B cell (primary cell): ENCODE measurements around the gene ANKRD11. TPM values are rescaled to one million over a fixed set of nuclear protein-coding genes. Genes with fewer than 3 reads are reported as not detected.

ENCODE experiments used
- ATAC-seq: fragments of 200-7000 bp; cut with Tn5 transposase; one replicate; pipeline ENCODE4 v1.10.0; 2021; ENCODE audit warnings: low read depth, mild to moderate bottlenecking, moderate number of reproducible peaks, moderate library complexity
- CTCF ChIA-PET: fragments of 350-600 bp; sonication (Branson Sonifier 250); formaldehyde crosslinking; loops from one replicate; lab custom pipeline; 2021; ENCODE audit warnings: antibody characterized with exemption, inconsistent platforms; lab: Charles Lee
- POLR2A ChIA-PET: fragments of 350-600 bp; sonication (Branson Sonifier 250); formaldehyde crosslinking; loops from one replicate; lab custom pipeline; 2021; ENCODE audit warnings: antibody characterized with exemption; lab: Charles Lee
- DNase-seq: peaks from one replicate; pipeline ENCODE4 v3.0.0; 2013
- H2AFZ ChIP-seq: 2 replicates; pipeline ENCODE4 v1.6.1; 2012; ENCODE audit warnings: mild to moderate bottlenecking, low read depth, low read length; ENCODE audit not compliant: insufficient read depth, poor library complexity, severe bottlenecking
- H3K27ac ChIP-seq, 2 donors: 1 replicate in 1 of 2; 2 replicates in 1 of 2; pipeline ENCODE4 v1.5.1; 2012 to 2013; ENCODE audit warnings: low read length in 2 of 2, mild to moderate bottlenecking in 2 of 2, moderate library complexity in 1 of 2
- H3K27me3 ChIP-seq, 4 experiments: fragments of 200-600 bp in 1 of 4; sonication (generic) in 1 of 4; replicated peaks in 1 of 4; 1 replicate in 2 of 4; 2 replicates in 2 of 4; pipeline versions ENCODE4 v1.6.1 to v1.7.0; 2013 to 2016; ENCODE audit warnings: low read length in 3 of 4, mild to moderate bottlenecking in 2 of 4, mixed read lengths in 1 of 4, moderate library complexity in 1 of 4; ENCODE audit not compliant: insufficient read depth in 4 of 4, control insufficient read depth in 3 of 4; ENCODE audit errors: control extremely low read depth in 1 of 4
- H3K36me3 ChIP-seq, 2 experiments: replicated peaks in 1 of 2; 1 replicate in 1 of 2; 2 replicates in 1 of 2; pipeline versions ENCODE4 v1.6.1 to v1.7.1; 2013; ENCODE audit warnings: low read length in 1 of 2; ENCODE audit not compliant: insufficient read depth in 2 of 2, control insufficient read depth in 1 of 2; ENCODE audit errors: control extremely low read depth in 1 of 2, extremely low read depth in 1 of 2
- H3K4me1 ChIP-seq, 2 donors: fragments of 200-600 bp in 1 of 2; sonication (generic) in 1 of 2; 1 replicate in 1 of 2; 2 replicates in 1 of 2; pipeline versions ENCODE4 v1.5.1 to v1.6.1; 2013 to 2017; ENCODE audit warnings: low read length in 2 of 2; ENCODE audit not compliant: control insufficient read depth in 2 of 2, insufficient read depth in 2 of 2
- H3K4me2 ChIP-seq: replicated peaks from 2 replicates; pipeline ENCODE3; 2012; ENCODE audit warnings: mild to moderate bottlenecking, low read depth, low read length; ENCODE audit not compliant: poor library complexity, severe bottlenecking
- H3K4me3 ChIP-seq, 5 experiments: fragments of 200-600 bp in 1 of 5; sonication (generic) in 1 of 5; 1 replicate in 3 of 5; 2 replicates in 2 of 5; pipeline versions ENCODE4 v1.5.1 to v1.7.0; 2011 to 2016; ENCODE audit warnings: low read length in 4 of 5, mild to moderate bottlenecking in 4 of 5, low read depth in 2 of 5, control low read depth in 1 of 5, moderate library complexity in 1 of 5; ENCODE audit not compliant: insufficient read depth in 1 of 5; ENCODE audit errors: control extremely low read depth in 1 of 5, extremely low read depth in 1 of 5
- H3K79me2 ChIP-seq: fragments of 200-600 bp; sonication (generic); one replicate; pipeline ENCODE4 v1.6.0; 2016; ENCODE audit warnings: low read length; ENCODE audit not compliant: control insufficient read depth, insufficient read depth
- H3K9ac ChIP-seq: fragments of 200-600 bp; sonication (generic); 2 replicates; pipeline ENCODE4 v1.6.1; 2017; ENCODE audit warnings: mild to moderate bottlenecking, low read length, moderate library complexity
- H3K9me3 ChIP-seq, 3 donors: one replicate each; pipeline versions ENCODE4 v1.6.1 to v1.7.1; 2013; ENCODE audit warnings: low read length in 2 of 3; ENCODE audit not compliant: control insufficient read depth in 2 of 3, insufficient read depth in 1 of 3; ENCODE audit errors: control extremely low read depth in 1 of 3
- H4K20me1 ChIP-seq: 2 replicates; pipeline ENCODE4 v1.6.0; 2012; ENCODE audit warnings: mild to moderate bottlenecking, low read length; ENCODE audit not compliant: insufficient read depth, control insufficient read depth, poor library complexity, severe bottlenecking
- H3K27ac Mint-ChIP-seq: one replicate; pipeline ENCODE4 v1.8.0; 2021; ENCODE audit warnings: mixed read lengths
- H3K27me3 Mint-ChIP-seq: one replicate; pipeline ENCODE4 v1.8.0; 2021; ENCODE audit warnings: mixed read lengths
- H3K4me1 Mint-ChIP-seq: one replicate; pipeline ENCODE4 v1.8.0; 2021; ENCODE audit warnings: mixed read lengths
- H3K4me3 Mint-ChIP-seq: one replicate; pipeline ENCODE4 v1.8.0; 2021; ENCODE audit warnings: mixed read lengths
- H3K9me3 Mint-ChIP-seq: one replicate; pipeline ENCODE4 v1.8.0; 2022; ENCODE audit warnings: mixed read lengths; ENCODE audit not compliant: insufficient read depth
- EZH2 ChIP-seq: IDR thresholded peaks from 2 replicates; pipeline ENCODE4 v1.6.1; 2012; ENCODE audit warnings: borderline replicate concordance, low read depth, mild to moderate bottlenecking, moderate library complexity, low read length; ENCODE audit not compliant: insufficient read depth, poor library complexity, severe bottlenecking
- WGBS: methylation state at CpG from one replicate; pipeline ENCODE4 v1.1.5; 2013; ENCODE audit warnings: missing lambda C conversion rate; ENCODE audit not compliant: insufficient coverage; 5-methylcytosine and 5-hydroxymethylcytosine counted together
- intact Hi-C: fragments of 100-400 bp; cut with micrococcal nuclease; formaldehyde crosslinking; loops from one replicate; pipeline ENCODE4 v1.10.0; 2022
- polyA plus RNA-seq: library from polyadenylated mRNA; depleted of rRNA; stranded (reverse); fragments of >200 nt; gene quantifications from 2 replicates; pipeline ENCODE4 v1.2.3, GENCODE V29; 2012
- total RNA-seq, 2 donors: library from RNA; stranded (reverse); fragments of 120-200 nt in 1 of 2; gene quantifications; 1 replicate in 1 of 2; 2 replicates in 1 of 2; pipeline versions ENCODE4 v1.2.3 to v1.2.4, GENCODE V29; 2013 to 2022
- TF ChIP-seq, protein P1 (sequence below): fragments of 200-600 bp; IDR thresholded peaks from one replicate; pipeline ENCODE4 v1.8.0; 2022; ENCODE audit warnings: antibody characterized with exemption, mild to moderate bottlenecking

The ANKRD11 gene
- total and polyA plus RNA-seq, 2 donors (not counting 1 experiment from before 2014, with no cell fraction given) = 67.9 to 314 TPM

DNA sequence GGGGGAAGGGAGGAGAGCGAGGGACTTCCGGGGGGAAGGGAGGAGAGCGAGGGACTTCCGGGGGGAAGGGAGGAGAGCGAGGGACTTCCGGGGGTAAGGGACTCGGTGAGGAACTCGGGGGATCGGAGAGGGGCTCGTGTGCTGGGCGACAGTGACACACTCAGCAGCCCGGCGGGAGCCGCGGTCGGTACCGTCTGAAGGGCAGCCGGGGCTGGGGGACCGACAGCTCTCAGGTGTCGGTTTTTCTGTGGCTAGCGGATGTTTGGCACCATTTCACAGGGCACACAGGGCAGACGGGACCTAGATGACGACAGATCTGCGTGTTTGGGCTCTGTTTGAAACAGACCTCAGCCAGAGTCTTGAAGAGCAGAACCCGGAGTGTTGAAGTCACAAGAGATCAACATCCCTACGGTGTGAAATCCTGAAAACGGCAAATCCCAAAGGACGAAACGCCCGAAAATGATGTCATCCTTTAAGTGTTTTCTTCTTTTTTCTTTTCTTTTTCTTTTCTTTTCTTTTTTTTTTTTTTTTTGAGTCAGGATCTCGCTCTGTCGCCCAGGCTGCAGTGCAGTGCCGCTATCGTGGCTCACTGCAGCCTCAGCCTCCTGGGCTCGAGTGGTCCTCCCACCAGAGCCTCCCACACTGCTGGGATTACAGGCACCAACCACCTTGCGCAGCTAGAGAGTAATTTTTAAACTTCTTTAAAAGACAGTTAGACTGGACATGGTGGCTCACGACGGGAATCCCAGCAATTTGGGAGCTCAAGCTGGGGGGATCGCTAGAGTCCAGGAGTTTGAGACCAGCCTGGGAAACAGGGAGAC, 249.0 kb downstream of the ANKRD11 start:
- CTCF ChIA-PET = interaction anchor here (0.9 to 1.8 kb wide), 8 partner anchors 10 to 676 kb away, joined by 3 to 17 read pairs (median 4); partner anchors contain the start of genes SPG7 and ZNF778
- Histone ChIP-seq H2AFZ (peak overlapping the region; percentile 65), H3K4me1 (peaks cover 0 to 11% of the 10 kb centered on the region in 2 donors), H3K36me3 (no peaks in the 10 kb centered on the region), H3K27ac (peak overlapping the region; percentile 93 to 97), H3K9me3 (no peaks in the 10 kb centered on the region), H3K4me3 (peak overlapping the region; percentile 74 to 95 (median 82)), H3K4me2 (peak overlapping the region; percentile 85), H3K9ac (peak overlapping the region; percentile 84), H3K27me3 (no peaks in the 10 kb centered on the region), H4K20me1 (no peaks in the 10 kb centered on the region), H3K79me2 (no peaks in the 10 kb centered on the region)
- Mint-ChIP-seq H3K9me3 (no peaks in the 10 kb centered on the region), H3K27me3 (no peaks in the 10 kb centered on the region), H3K4me1 (peaks cover 14% of the 10 kb centered on the region), H3K27ac (peak overlapping the region; percentile 100), H3K4me3 (peak overlapping the region; percentile 99)
- TF ChIP-seq EZH2 = no peak
- DNase-seq (peak; percentile 94), ATAC-seq (peak; percentile 77)
- 6% methylated on average over 29 of the region's 39 CpGs for WGBS
- intact Hi-C loops = loop anchor here (1.0 to 10.0 kb wide), 5 partner anchors 48 to 413 kb away; partner anchors contain the start of genes ANKRD11, CHMP1A, RPL13 and SPATA33
- POLR2A ChIA-PET = interaction anchor here (0.6 to 1.1 kb wide), 5 partner anchors 10 to 1108 kb away, joined by 3 to 4 read pairs (median 3); partner anchors contain the start of genes CDH15 and SPG7

DNA sequence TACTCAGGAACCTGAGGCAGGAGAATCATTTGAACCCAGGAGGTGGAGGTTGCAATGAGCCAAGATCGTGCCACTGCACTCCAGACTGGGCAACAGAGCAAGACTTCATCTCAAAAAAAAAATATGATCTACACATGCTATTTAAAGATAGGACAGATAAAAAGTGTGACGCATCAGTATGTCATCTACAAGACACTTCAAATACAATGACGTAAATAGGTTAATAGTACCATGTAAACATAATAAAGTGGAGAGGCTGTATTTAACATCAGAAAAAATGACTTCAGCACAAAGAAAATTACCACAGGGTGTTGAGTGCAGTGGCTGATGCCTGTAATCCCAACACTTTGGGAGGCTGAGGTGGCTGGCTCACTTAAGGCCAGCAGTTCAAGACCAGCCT, 252.6 kb downstream of the ANKRD11 start:
- Histone ChIP-seq H3K27me3 (no peaks in the 10 kb centered on the region), H3K36me3 (peaks cover 2 to 7% of the 10 kb centered on the region in 2 experiments), H3K4me1 (peaks cover 0 to 11% of the 10 kb centered on the region in 2 donors), H3K9me3 (no peaks in the 10 kb centered on the region), H2AFZ (no peak overlapping the region), H4K20me1 (no peaks in the 10 kb centered on the region), H3K27ac (no peak overlapping the region), H3K79me2 (no peaks in the 10 kb centered on the region), H3K4me2 (no peak overlapping the region), H3K4me3 (no peak overlapping the region), H3K9ac (no peak overlapping the region)
- H3K4me3 Mint-ChIP-seq = no peak overlapping the region
- ATAC-seq (no peak), DNase-seq (no peak)
- H3K27ac Mint-ChIP-seq = no peak overlapping the region
- no peaks in the 10 kb centered on the region for H3K9me3 Mint-ChIP-seq
- no peaks in the 10 kb centered on the region for H3K27me3 Mint-ChIP-seq
- TF ChIP-seq EZH2 = no peak
- TF ChIP-seq, protein P1, sequence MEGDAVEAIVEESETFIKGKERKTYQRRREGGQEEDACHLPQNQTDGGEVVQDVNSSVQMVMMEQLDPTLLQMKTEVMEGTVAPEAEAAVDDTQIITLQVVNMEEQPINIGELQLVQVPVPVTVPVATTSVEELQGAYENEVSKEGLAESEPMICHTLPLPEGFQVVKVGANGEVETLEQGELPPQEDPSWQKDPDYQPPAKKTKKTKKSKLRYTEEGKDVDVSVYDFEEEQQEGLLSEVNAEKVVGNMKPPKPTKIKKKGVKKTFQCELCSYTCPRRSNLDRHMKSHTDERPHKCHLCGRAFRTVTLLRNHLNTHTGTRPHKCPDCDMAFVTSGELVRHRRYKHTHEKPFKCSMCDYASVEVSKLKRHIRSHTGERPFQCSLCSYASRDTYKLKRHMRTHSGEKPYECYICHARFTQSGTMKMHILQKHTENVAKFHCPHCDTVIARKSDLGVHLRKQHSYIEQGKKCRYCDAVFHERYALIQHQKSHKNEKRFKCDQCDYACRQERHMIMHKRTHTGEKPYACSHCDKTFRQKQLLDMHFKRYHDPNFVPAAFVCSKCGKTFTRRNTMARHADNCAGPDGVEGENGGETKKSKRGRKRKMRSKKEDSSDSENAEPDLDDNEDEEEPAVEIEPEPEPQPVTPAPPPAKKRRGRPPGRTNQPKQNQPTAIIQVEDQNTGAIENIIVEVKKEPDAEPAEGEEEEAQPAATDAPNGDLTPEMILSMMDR = no peak
- WGBS = no CpG with 5 or more reads among the region's 3 CpGs
- ChIA-PET POLR2A (no interaction called here), CTCF (no interaction called here)
- intact Hi-C loops = no loop called here
- H3K4me1 Mint-ChIP-seq = peaks cover 10% of the 10 kb centered on the region
